CD4-positive, alpha-beta T cell (primary cell): ENCODE data around the gene FKRP. TPM values are rescaled to one million over a fixed set of nuclear protein-coding genes. Genes with fewer than 3 reads are reported as not detected.

ENCODE experiments used
- ATAC-seq: fragments of 200-7000 bp; cut with Tn5 transposase; one replicate; pipeline ENCODE4 v1.10.0; 2022; ENCODE audit warnings: mild to moderate bottlenecking; ENCODE audit not compliant: poor library complexity
- CTCF ChIA-PET: fragments of 350-600 bp; sonication (Branson Sonifier 250); formaldehyde crosslinking; loops from one replicate; lab custom pipeline; 2021; ENCODE audit warnings: antibody characterized with exemption, inconsistent platforms; lab: Charles Lee
- POLR2A ChIA-PET: fragments of 350-600 bp; sonication (Branson Sonifier 250); formaldehyde crosslinking; loops from one replicate; lab custom pipeline; 2021; ENCODE audit warnings: antibody characterized with exemption, inconsistent platforms; lab: Charles Lee
- DNase-seq, 14 experiments: peaks; one replicate each; pipeline ENCODE4 v3.0.0-alpha.2; 2013 to 2020; ENCODE audit warnings: mixed read lengths in 2 of 14
- H3K27ac ChIP-seq, 2 donors: one replicate each; pipeline versions ENCODE4 v1.5.1 to v1.7.0; 2013; ENCODE audit warnings: low read length in 2 of 2, low read depth in 1 of 2, mild to moderate bottlenecking in 1 of 2
- H3K27me3 ChIP-seq, 2 experiments: 1 replicate in 1 of 2; 2 replicates in 1 of 2; pipeline versions ENCODE4 v1.6.1 to v1.7.0; 2013; ENCODE audit warnings: low read length in 2 of 2, control low read depth in 1 of 2, mild to moderate bottlenecking in 1 of 2, moderate library complexity in 1 of 2; ENCODE audit not compliant: insufficient read depth in 2 of 2, control insufficient read depth in 1 of 2
- H3K36me3 ChIP-seq: one replicate; pipeline ENCODE4 v1.6.1; 2013; ENCODE audit warnings: low read length, control low read depth; ENCODE audit not compliant: insufficient read depth
- H3K4me1 ChIP-seq: one replicate; pipeline ENCODE4 v1.6.1; 2013; ENCODE audit warnings: low read length, control low read depth; ENCODE audit not compliant: insufficient read depth
- H3K4me3 ChIP-seq: one replicate; pipeline ENCODE4 v1.5.1; 2013; ENCODE audit warnings: mild to moderate bottlenecking, low read length, moderate library complexity
- H3K9me3 ChIP-seq, 2 experiments: 1 replicate in 1 of 2; 2 replicates in 1 of 2; pipeline versions ENCODE4 v1.6.1 to v1.7.0; 2013; ENCODE audit warnings: low read length in 2 of 2, mild to moderate bottlenecking in 2 of 2, control low read depth in 1 of 2, moderate library complexity in 1 of 2; ENCODE audit not compliant: control insufficient read depth in 1 of 2, insufficient read depth in 1 of 2
- H3K27ac Mint-ChIP-seq: one replicate; pipeline ENCODE4 v1.8.0; 2020; ENCODE audit warnings: mixed read lengths
- H3K27me3 Mint-ChIP-seq: one replicate; pipeline ENCODE4 v1.8.0; 2021; ENCODE audit warnings: mixed read lengths
- H3K36me3 Mint-ChIP-seq: one replicate; pipeline ENCODE4 v1.8.0; 2021; ENCODE audit warnings: low read depth, mixed read lengths
- H3K4me1 Mint-ChIP-seq: one replicate; pipeline ENCODE4 v1.8.0; 2021; ENCODE audit warnings: low read depth, mixed read lengths
- H3K4me3 Mint-ChIP-seq: one replicate; pipeline ENCODE4 v1.8.0; 2020; ENCODE audit warnings: mild to moderate bottlenecking, mixed read lengths
- H3K9me3 Mint-ChIP-seq: one replicate; pipeline ENCODE4 v1.8.0; 2020; ENCODE audit warnings: mixed read lengths
- CTCF ChIP-seq: fragments of 200-600 bp; IDR thresholded peaks from one replicate; pipeline ENCODE4 v1.8.0; 2022; ENCODE audit warnings: antibody characterized with exemption, mild to moderate bottlenecking
- intact Hi-C, 2 experiments: fragments of 100-400 bp; cut with DNase I in 1 of 2; cut with micrococcal nuclease in 1 of 2; formaldehyde crosslinking; loops; one replicate each; pipeline versions ENCODE4 v1.15.1 to v1.9.0; 2023 to 2025; cut with DNase I, micrococcal nuclease
- total RNA-seq, 174 experiments: library from RNA in 2 of 174; stranded (reverse) in 2 of 174; gene quantifications; one replicate each; pipeline ENCODE4 v1.2.3 and lab custom pipeline; 2021 to 2026

FKRP gene
- total RNA-seq, 2 experiments from 2014 or later: 19.0 to 20.2 TPM

- H3K36me3 Mint-ChIP-seq: peaks cover 80% of the 10 kb centered on the region
- POLR2A ChIA-PET: interaction anchor here (0.6 to 2.0 kb wide), 6 partner anchors 15 to 117 kb away, joined by 3 to 23 read pairs (median 5); no protein-coding TSS in a partner anchor
- no peak for TF ChIP-seq CTCF
- H3K4me1 Mint-ChIP-seq: peaks cover 8% of the 10 kb centered on the region
- H3K27ac Mint-ChIP-seq: no peak overlapping the region
- H3K27me3 Mint-ChIP-seq: no peaks in the 10 kb centered on the region
- no peak overlapping the region for H3K4me3 Mint-ChIP-seq
- Histone ChIP-seq H3K4me3 (no peak overlapping the region), H3K36me3 (peaks cover 96% of the 10 kb centered on the region), H3K9me3 (no peaks in the 10 kb centered on the region), H3K4me1 (peaks cover 11% of the 10 kb centered on the region), H3K27ac (no peak overlapping the region), H3K27me3 (no peaks in the 10 kb centered on the region)
- no peak for DNase-seq
- intact Hi-C loops: loop anchor here in 1 of 2 experiments (2.0 kb wide), 1 partner anchor 201 kb away; no protein-coding TSS in a partner anchor
- CTCF ChIA-PET: interaction anchor here (1.5 to 3.5 kb wide), 6 partner anchors 15 to 200 kb away, joined by 4 to 45 read pairs (median 8); no protein-coding TSS in a partner anchor
- no peaks in the 10 kb centered on the region for H3K9me3 Mint-ChIP-seq
- no peak for ATAC-seq
Observed at GRCh38 chr19:46729696-46730095, 16.2 kb upstream of the FKRP start.

- POLR2A ChIA-PET: interaction anchor here (1.8 to 2.0 kb wide), 2 partner anchors 16 to 24 kb away, joined by 5 read pairs; no protein-coding TSS in a partner anchor
- Mint-ChIP-seq H3K27ac (no peak overlapping the region), H3K27me3 (no peaks in the 10 kb centered on the region), H3K4me1 (peaks cover 8% of the 10 kb centered on the region), H3K9me3 (no peaks in the 10 kb centered on the region), H3K4me3 (no peak overlapping the region), H3K36me3 (peaks cover 78% of the 10 kb centered on the region)
- Histone ChIP-seq H3K9me3 (no peaks in the 10 kb centered on the region), H3K36me3 (peaks cover 91% of the 10 kb centered on the region), H3K27ac (no peak overlapping the region), H3K4me3 (no peak overlapping the region), H3K4me1 (peaks cover 11% of the 10 kb centered on the region), H3K27me3 (no peaks in the 10 kb centered on the region)
- CTCF ChIA-PET: interaction anchor here (1.9 to 3.5 kb wide), 2 partner anchors 27 to 39 kb away, joined by 4 to 45 read pairs; no protein-coding TSS in a partner anchor
- intact Hi-C loops: no loop called here
- no peak for ATAC-seq
- no peak for TF ChIP-seq CTCF
- no peak for DNase-seq
Observed at GRCh38 chr19:46730187-46730586, 15.7 kb upstream of the FKRP start.

GRCh38 chr19:46730595-46730994 lies 15.3 kb upstream of the FKRP start:
- Mint-ChIP-seq H3K27me3 (no peaks in the 10 kb centered on the region), H3K36me3 (peaks cover 78% of the 10 kb centered on the region), H3K9me3 (no peaks in the 10 kb centered on the region), H3K27ac (no peak overlapping the region), H3K4me3 (no peak overlapping the region), H3K4me1 (peaks cover 8% of the 10 kb centered on the region)
- intact Hi-C loops: no loop called here
- H3K4me1 ChIP-seq: peaks cover 11% of the 10 kb centered on the region
- H3K27me3 ChIP-seq: no peaks in the 10 kb centered on the region
- no peak for DNase-seq
- no peak overlapping the region for H3K4me3 ChIP-seq
- peaks cover 90% of the 10 kb centered on the region for H3K36me3 ChIP-seq
- H3K9me3 ChIP-seq: no peaks in the 10 kb centered on the region
- CTCF ChIA-PET: no interaction called here
- ATAC-seq: no peak
- H3K27ac ChIP-seq: no peak overlapping the region
- no peak for TF ChIP-seq CTCF
- POLR2A ChIA-PET: interaction anchor here (1.8 kb wide), 1 partner anchor 16 kb away, joined by 5 read pairs; no protein-coding TSS in a partner anchor
